Adrenal gland (tissue), 5 donors: Measurements from ENCODE around the gene FSTL5.

ENCODE experiments used
- POLR2A ChIP-seq, 2 donors: fragments of 450-650 bp; IDR thresholded peaks; one replicate each; pipeline ENCODE4 v1.6.1; 2017; ENCODE audit warnings: antibody characterized with exemption in 2 of 2, mild to moderate bottlenecking in 2 of 2, moderate library complexity in 1 of 2
- TF ChIP-seq, protein P1 (sequence below), 6 experiments: fragments of 450-650 bp in 4 of 6; fragments of 200-600 bp in 2 of 6; sonication (generic) in 1 of 6; IDR thresholded peaks; 1 replicate in 5 of 6; 2 replicates in 1 of 6; pipeline versions ENCODE4 v1.5.1 to v1.8.0; 2016 to 2021; ENCODE audit warnings: antibody characterized with exemption in 6 of 6, mild to moderate bottlenecking in 2 of 6, moderate library complexity in 1 of 6
- donor health status: DM: no; HTN: no; CAD: no.

DNA sequence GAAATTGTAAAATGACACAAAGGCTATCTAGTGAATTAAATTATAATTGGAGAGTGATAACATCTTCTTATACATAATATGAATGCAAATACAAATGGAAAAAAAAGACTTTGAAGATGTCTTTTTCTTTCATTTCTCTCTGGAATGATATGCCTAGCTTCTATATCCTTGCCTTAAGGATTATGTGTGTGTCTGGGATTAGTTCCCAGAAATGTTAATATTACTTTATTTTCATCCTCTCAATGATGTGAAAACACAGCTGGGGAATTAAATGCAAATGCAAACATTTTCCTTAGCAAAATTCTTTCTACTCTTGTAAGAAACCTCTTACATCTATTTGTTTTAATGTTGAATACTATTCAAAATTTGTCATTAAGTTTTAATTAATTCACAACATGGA lies 441.9 kb downstream of the FSTL5 start:
- TF ChIP-seq, protein P1, sequence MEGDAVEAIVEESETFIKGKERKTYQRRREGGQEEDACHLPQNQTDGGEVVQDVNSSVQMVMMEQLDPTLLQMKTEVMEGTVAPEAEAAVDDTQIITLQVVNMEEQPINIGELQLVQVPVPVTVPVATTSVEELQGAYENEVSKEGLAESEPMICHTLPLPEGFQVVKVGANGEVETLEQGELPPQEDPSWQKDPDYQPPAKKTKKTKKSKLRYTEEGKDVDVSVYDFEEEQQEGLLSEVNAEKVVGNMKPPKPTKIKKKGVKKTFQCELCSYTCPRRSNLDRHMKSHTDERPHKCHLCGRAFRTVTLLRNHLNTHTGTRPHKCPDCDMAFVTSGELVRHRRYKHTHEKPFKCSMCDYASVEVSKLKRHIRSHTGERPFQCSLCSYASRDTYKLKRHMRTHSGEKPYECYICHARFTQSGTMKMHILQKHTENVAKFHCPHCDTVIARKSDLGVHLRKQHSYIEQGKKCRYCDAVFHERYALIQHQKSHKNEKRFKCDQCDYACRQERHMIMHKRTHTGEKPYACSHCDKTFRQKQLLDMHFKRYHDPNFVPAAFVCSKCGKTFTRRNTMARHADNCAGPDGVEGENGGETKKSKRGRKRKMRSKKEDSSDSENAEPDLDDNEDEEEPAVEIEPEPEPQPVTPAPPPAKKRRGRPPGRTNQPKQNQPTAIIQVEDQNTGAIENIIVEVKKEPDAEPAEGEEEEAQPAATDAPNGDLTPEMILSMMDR (IDR thresholded peaks at IDR 0.05) = no peak
- TF ChIP-seq POLR2A (IDR thresholded peaks at IDR 0.05) = no peak
